ENCODE results near the gene CXCR4. TPM values are rescaled to one million over a fixed set of nuclear protein-coding genes. Genes with fewer than 3 reads are reported as not detected.

CXCR4 gene
- total and polyA plus RNA-seq, 3 donors from 2014 or later = 3.7 to 12.3 (median 9.5) TPM

GRCh38 chr2:136143603-136144451, 25.9 kb upstream of the CXCR4 start:
- Histone ChIP-seq H3K36me3 (ENCODE audit: low read depth, missing control alignments) (no peaks in the 10 kb centered on the region), H3K9me3 (no peaks in the 10 kb centered on the region), H3K4me3 (no peak overlapping the region), H3K27ac (no peak overlapping the region), H3K4me1 (no peaks in the 10 kb centered on the region), H3K27me3 (no peaks in the 10 kb centered on the region)
- TF ChIP-seq, protein P1, sequence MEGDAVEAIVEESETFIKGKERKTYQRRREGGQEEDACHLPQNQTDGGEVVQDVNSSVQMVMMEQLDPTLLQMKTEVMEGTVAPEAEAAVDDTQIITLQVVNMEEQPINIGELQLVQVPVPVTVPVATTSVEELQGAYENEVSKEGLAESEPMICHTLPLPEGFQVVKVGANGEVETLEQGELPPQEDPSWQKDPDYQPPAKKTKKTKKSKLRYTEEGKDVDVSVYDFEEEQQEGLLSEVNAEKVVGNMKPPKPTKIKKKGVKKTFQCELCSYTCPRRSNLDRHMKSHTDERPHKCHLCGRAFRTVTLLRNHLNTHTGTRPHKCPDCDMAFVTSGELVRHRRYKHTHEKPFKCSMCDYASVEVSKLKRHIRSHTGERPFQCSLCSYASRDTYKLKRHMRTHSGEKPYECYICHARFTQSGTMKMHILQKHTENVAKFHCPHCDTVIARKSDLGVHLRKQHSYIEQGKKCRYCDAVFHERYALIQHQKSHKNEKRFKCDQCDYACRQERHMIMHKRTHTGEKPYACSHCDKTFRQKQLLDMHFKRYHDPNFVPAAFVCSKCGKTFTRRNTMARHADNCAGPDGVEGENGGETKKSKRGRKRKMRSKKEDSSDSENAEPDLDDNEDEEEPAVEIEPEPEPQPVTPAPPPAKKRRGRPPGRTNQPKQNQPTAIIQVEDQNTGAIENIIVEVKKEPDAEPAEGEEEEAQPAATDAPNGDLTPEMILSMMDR (IDR thresholded peaks at IDR 0.05) = no peak
- TF ChIP-seq POLR2A (IDR thresholded peaks at IDR 0.05) = no peak
- DNase-seq = no peak
- WGBS, 2 donors = 60 to 75% methylated on average over 6 of the region's 6 CpGs
- intact Hi-C loops (cut with DNase I; ENCODE audit: low total_unique reads) = no loop called here

GRCh38 chr2:136141510-136142149, 23.7 kb upstream of the CXCR4 start:
- H3K4me1 ChIP-seq = peaks cover 10% of the 10 kb centered on the region
- TF ChIP-seq POLR2A (IDR thresholded peaks at IDR 0.05) = no peak
- TF ChIP-seq, protein P1 (IDR thresholded peaks at IDR 0.05) = no peak
- intact Hi-C loops (cut with DNase I; ENCODE audit: low total_unique reads) = no loop called here
- WGBS, 2 donors = 65 to 69% methylated on average over 7 of the region's 7 CpGs
- H3K36me3 ChIP-seq (ENCODE audit: low read depth, missing control alignments) = no peaks in the 10 kb centered on the region
- no peaks in the 10 kb centered on the region for H3K9me3 ChIP-seq
- H3K27ac ChIP-seq = no peak overlapping the region
- no peak for DNase-seq
- no peak overlapping the region for H3K4me3 ChIP-seq
- no peaks in the 10 kb centered on the region for H3K27me3 ChIP-seq

DNA sequence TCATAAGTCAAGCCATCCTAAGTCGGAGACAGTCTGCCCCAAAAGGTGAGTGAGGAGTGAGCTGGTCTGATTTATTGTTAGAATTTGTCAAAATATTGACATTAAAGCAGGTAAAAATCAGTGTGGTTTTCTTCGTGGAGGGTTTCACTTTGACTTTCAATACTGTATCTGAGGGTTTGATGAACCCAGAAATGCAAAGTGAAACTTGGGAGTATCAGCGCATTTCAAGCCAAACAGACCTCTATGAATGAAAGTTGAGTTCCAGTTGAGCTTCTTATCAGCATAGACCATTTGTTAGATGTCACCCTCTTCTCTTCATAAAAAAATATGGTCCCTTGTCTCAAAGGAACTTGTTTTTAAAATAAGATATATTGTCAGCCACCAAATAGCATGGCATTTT, 21.7 kb upstream of the CXCR4 start:
- Histone ChIP-seq H3K4me3 (no peak overlapping the region), H3K9me3 (no peaks in the 10 kb centered on the region), H3K36me3 (ENCODE audit: low read depth, missing control alignments) (no peaks in the 10 kb centered on the region), H3K4me1 (peaks cover 13% of the 10 kb centered on the region), H3K27me3 (no peaks in the 10 kb centered on the region), H3K27ac (no peak overlapping the region)
- WGBS, 2 donors = 87 to 89% methylated on average over 3 of the region's 3 CpGs
- DNase-seq = no peak
- TF ChIP-seq, protein P1 (IDR thresholded peaks at IDR 0.05) = no peak
- TF ChIP-seq POLR2A (IDR thresholded peaks at IDR 0.05) = no peak
- intact Hi-C loops (cut with DNase I; ENCODE audit: low total_unique reads) = no loop called here

DNA sequence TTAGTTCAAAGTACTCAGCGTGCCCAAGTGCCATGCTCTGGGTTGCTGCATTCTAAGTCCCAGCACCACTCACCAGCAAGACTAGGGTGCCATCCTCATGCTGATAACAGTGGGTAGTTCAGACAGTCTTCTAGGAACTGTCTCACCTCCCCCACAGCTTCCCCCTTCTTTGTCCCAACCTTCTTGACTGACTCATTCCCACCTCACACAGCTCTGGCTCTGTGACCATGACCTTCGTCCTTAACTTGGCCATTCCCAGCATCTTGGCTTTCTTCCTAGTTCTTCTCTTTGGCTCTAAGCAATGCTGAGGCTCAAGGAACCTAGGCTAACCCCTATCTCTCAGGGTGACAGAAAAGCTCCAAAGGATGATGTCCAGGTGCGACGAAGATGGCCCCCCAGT, 20.0 kb upstream of the CXCR4 start:
- no peak for TF ChIP-seq POLR2A (IDR thresholded peaks at IDR 0.05)
- TF ChIP-seq, protein P1 (IDR thresholded peaks at IDR 0.05) = no peak
- H3K27ac ChIP-seq = no peak overlapping the region
- no peaks in the 10 kb centered on the region for H3K9me3 ChIP-seq
- H3K36me3 ChIP-seq (ENCODE audit: low read depth, missing control alignments) = no peaks in the 10 kb centered on the region
- peaks cover 13% of the 10 kb centered on the region for H3K4me1 ChIP-seq
- intact Hi-C loops (cut with DNase I; ENCODE audit: low total_unique reads) = no loop called here
- H3K27me3 ChIP-seq = no peaks in the 10 kb centered on the region
- DNase-seq = peak; percentile 45
- H3K4me3 ChIP-seq = no peak overlapping the region
- 57 to 70% methylated on average over 4 of the region's 4 CpGs for WGBS, 2 donors

Measured in testis (tissue), 3 donors.